PC-3 (cell line): ENCODE measurements around the gene PRR15L. TPM values are rescaled to one million over a fixed set of nuclear protein-coding genes. Genes with fewer than 3 reads are reported as not detected.
A peak's percentile ranks its signal among the peaks of the same experiment; 100 is the strongest.

Experiments used
- ATAC-seq: fragments of 200-7000 bp; cut with Tn5 transposase; 2 replicates; pipeline ENCODE4 v1.9.1; 2020; ENCODE audit warnings: mild to moderate bottlenecking, moderate library complexity
- BruUV-seq: library from RNA; stranded (reverse); fragments of 400-500 nt; replicated peaks from 2 replicates; lab custom pipeline; 2021; lab: Mats Ljungman, UMichigan
- CTCF ChIA-PET: fragments of 300-600 bp; sonication (Branson Sonifier 250); formaldehyde crosslinking; loops from one replicate; lab custom pipeline; 2022; ENCODE audit warnings: antibody characterized with exemption; lab: Charles Lee
- POLR2A ChIA-PET: fragments of 300-600 bp; sonication (Branson Sonifier 250); formaldehyde crosslinking; loops from one replicate; lab custom pipeline; 2022; ENCODE audit warnings: antibody characterized with exemption; ENCODE audit not compliant: unreplicated experiment; lab: Charles Lee
- DNase-seq: peaks from one replicate; pipeline ENCODE4 v3.0.0-alpha.2; 2015
- H2AFZ ChIP-seq: fragments of 300-600 bp; sonication (generic); 2 replicates; pipeline ENCODE4 v1.6.0; 2016; ENCODE audit warnings: antibody characterized with exemption, low read length
- H3F3A ChIP-seq: fragments of 300-600 bp; sonication (generic); one replicate; pipeline ENCODE4 v1.6.0; 2017; ENCODE audit warnings: antibody characterized with exemption, low read length, control low read depth, mild to moderate bottlenecking; ENCODE audit not compliant: unreplicated experiment
- H3K27ac ChIP-seq: fragments of 300-600 bp; sonication (generic); 2 replicates; pipeline ENCODE4 v1.5.1; 2016; ENCODE audit warnings: mild to moderate bottlenecking, low read length
- H3K27me3 ChIP-seq: fragments of 300-600 bp; sonication (generic); 2 replicates; pipeline ENCODE4 v1.6.1; 2016; ENCODE audit warnings: low read length, mixed read lengths
- H3K36me3 ChIP-seq: fragments of 300-600 bp; sonication (generic); 2 replicates; pipeline ENCODE4 v1.6.1; 2016; ENCODE audit warnings: low read depth, mixed run types, low read length, mixed read lengths
- H3K4me1 ChIP-seq: fragments of 300-600 bp; sonication (generic); 2 replicates; pipeline ENCODE4 v1.5.1; 2016; ENCODE audit warnings: low read length; ENCODE audit not compliant: insufficient read depth
- H3K4me2 ChIP-seq: fragments of 300-600 bp; sonication (generic); 2 replicates; pipeline ENCODE4 v1.6.0; 2016; ENCODE audit warnings: low read length
- H3K4me3 ChIP-seq: fragments of 300-600 bp; sonication (generic); 2 replicates; pipeline ENCODE4 v1.5.1; 2016; ENCODE audit warnings: mild to moderate bottlenecking, low read length, mixed read lengths
- H3K79me2 ChIP-seq: fragments of 300-600 bp; sonication (generic); 2 replicates; pipeline ENCODE4 v1.6.1; 2017; ENCODE audit warnings: low read length, mixed read lengths
- H3K9ac ChIP-seq: fragments of 300-600 bp; sonication (generic); 2 replicates; pipeline ENCODE4 v1.6.0; 2016; ENCODE audit warnings: mild to moderate bottlenecking, low read length
- H3K9me2 ChIP-seq: fragments of 300-600 bp; sonication (generic); replicated peaks from 2 replicates; pipeline ENCODE4 v1.6.1; 2016; ENCODE audit warnings: mixed run types, low read length, mixed read lengths
- H3K9me3 ChIP-seq: fragments of 300-600 bp; sonication (generic); 2 replicates; pipeline ENCODE4 v1.6.1; 2016; ENCODE audit warnings: low read length, mixed read lengths
- H4K20me1 ChIP-seq: fragments of 300-600 bp; sonication (generic); 2 replicates; pipeline ENCODE4 v1.6.1; 2016; ENCODE audit warnings: low read length, mixed read lengths
- EZH2 ChIP-seq: fragments of 300-600 bp; sonication (generic); IDR thresholded peaks from one replicate; pipeline ENCODE4 v1.6.1; 2017; ENCODE audit warnings: antibody characterized with exemption, mild to moderate bottlenecking, low read length; ENCODE audit not compliant: unreplicated experiment
- EZH2phosphoT487 ChIP-seq: fragments of 300-600 bp; sonication (generic); IDR thresholded peaks from 2 replicates; pipeline ENCODE4 v1.6.1; 2018; ENCODE audit warnings: mild to moderate bottlenecking, antibody characterized with exemption, low read length, borderline replicate concordance
- intact Hi-C: fragments of 100-400 bp; cut with micrococcal nuclease; formaldehyde crosslinking; loops from 2 replicates; pipeline ENCODE4 v1.9.0; 2023
- total RNA-seq: library from RNA; depleted of rRNA; stranded (reverse); fragments of >200 nt; gene quantifications from 2 replicates; pipeline ENCODE4 v1.2.3, GENCODE V29; 2014
- TF ChIP-seq, protein P1 (sequence below): fragments of 300-600 bp; sonication (generic); conservative IDR thresholded peaks from 2 replicates; pipeline ENCODE4 v1.5.1; 2017; ENCODE audit warnings: antibody characterized with exemption, low read depth, mild to moderate bottlenecking, low read length

The PRR15L gene
- total RNA-seq, 1 experiment from 2014 or later: 6.0 TPM

- DNase-seq: no peak
- Histone ChIP-seq H3K27ac (peak overlapping the region; percentile 97), H4K20me1 (no peaks in the 10 kb centered on the region), H3K4me1 (peaks cover 53% of the 10 kb centered on the region), H3K4me3 (no peak overlapping the region), H3K27me3 (no peaks in the 10 kb centered on the region), H3K36me3 (no peaks in the 10 kb centered on the region), H3K4me2 (no peak overlapping the region), H3F3A (no peaks in the 10 kb centered on the region), H3K9me3 (no peaks in the 10 kb centered on the region), H3K9me2 (no peaks in the 10 kb centered on the region), H3K9ac (no peak overlapping the region), H2AFZ (no peak overlapping the region), H3K79me2 (no peaks in the 10 kb centered on the region)
- no peak for TF ChIP-seq EZH2
- TF ChIP-seq, protein P1, sequence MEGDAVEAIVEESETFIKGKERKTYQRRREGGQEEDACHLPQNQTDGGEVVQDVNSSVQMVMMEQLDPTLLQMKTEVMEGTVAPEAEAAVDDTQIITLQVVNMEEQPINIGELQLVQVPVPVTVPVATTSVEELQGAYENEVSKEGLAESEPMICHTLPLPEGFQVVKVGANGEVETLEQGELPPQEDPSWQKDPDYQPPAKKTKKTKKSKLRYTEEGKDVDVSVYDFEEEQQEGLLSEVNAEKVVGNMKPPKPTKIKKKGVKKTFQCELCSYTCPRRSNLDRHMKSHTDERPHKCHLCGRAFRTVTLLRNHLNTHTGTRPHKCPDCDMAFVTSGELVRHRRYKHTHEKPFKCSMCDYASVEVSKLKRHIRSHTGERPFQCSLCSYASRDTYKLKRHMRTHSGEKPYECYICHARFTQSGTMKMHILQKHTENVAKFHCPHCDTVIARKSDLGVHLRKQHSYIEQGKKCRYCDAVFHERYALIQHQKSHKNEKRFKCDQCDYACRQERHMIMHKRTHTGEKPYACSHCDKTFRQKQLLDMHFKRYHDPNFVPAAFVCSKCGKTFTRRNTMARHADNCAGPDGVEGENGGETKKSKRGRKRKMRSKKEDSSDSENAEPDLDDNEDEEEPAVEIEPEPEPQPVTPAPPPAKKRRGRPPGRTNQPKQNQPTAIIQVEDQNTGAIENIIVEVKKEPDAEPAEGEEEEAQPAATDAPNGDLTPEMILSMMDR: no peak
- no peak for TF ChIP-seq EZH2phosphoT487
- ChIA-PET CTCF (interaction anchor here (0.6 kb wide), 1 partner anchor 18 kb away, joined by 9 read pairs; no protein-coding TSS in a partner anchor), POLR2A (interaction anchor here (0.7 kb wide), 1 partner anchor 60 kb away, joined by 20 read pairs; no protein-coding TSS in a partner anchor)
- intact Hi-C loops: no loop called here
- no TSS peak for BruUV-seq
- ATAC-seq: no peak
Measured at GRCh38 chr17:48001197-48001596, 43.5 kb upstream of the PRR15L start.

- Histone ChIP-seq H3K9ac (peak overlapping the region; percentile 13; the same call in 1 of the 2 replicates), H3K79me2 (no peaks in the 10 kb centered on the region), H3K27ac (peak overlapping the region; percentile 60), H2AFZ (no peak overlapping the region), H3F3A (no peaks in the 10 kb centered on the region), H3K27me3 (no peaks in the 10 kb centered on the region), H4K20me1 (no peaks in the 10 kb centered on the region), H3K4me1 (peaks cover 40% of the 10 kb centered on the region), H3K4me3 (no peak overlapping the region), H3K9me2 (no peaks in the 10 kb centered on the region), H3K4me2 (no peak overlapping the region; the same call in 1 of the 2 replicates), H3K36me3 (no peaks in the 10 kb centered on the region), H3K9me3 (no peaks in the 10 kb centered on the region)
- CTCF ChIA-PET: interaction anchor here (0.6 kb wide), 1 partner anchor 12 kb away, joined by 4 read pairs; no protein-coding TSS in a partner anchor
- no TSS peak for BruUV-seq
- intact Hi-C loops: no loop called here
- ATAC-seq (peak; percentile 39), DNase-seq (peak; percentile 75)
- TF ChIP-seq EZH2 (no peak), EZH2phosphoT487 (no peak)
- TF ChIP-seq, protein P1: peak; percentile 17; the same call in 1 of the 2 replicates
- POLR2A ChIA-PET: no interaction called here
Measured at GRCh38 chr17:47999582-47999981, 41.9 kb upstream of the PRR15L start.

DNA sequence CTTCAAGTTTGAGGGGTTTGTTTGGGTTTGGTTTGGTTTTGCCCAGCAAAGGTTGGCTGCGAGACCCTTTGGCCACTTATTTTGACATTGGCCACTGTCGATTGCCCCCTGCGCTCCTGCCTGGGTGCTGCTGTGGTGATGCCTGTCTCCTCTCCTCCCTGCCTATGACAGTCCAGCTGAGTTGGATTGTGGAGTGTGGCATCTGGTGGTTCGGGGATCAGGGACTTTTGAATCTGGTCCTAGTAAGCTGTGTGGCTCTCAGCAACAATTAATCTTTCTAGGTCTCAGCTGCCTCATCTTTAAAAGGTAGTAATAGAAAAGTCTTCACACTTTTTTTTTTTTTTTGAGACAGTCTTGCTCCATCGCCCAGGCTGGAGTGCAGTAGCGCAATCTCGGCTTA lies 40.4 kb upstream of the PRR15L start:
- no peaks in the 10 kb centered on the region for H3K9me3 ChIP-seq
- ChIA-PET CTCF (no interaction called here), POLR2A (interaction anchor here (0.6 kb wide), 1 partner anchor 28 kb away, joined by 5 read pairs; no protein-coding TSS in a partner anchor)
- intact Hi-C loops: no loop called here
- no peak overlapping the region for H2AFZ ChIP-seq
- no peaks in the 10 kb centered on the region for H3K36me3 ChIP-seq
- no peaks in the 10 kb centered on the region for H4K20me1 ChIP-seq
- no peaks in the 10 kb centered on the region for H3K27me3 ChIP-seq
- no peak overlapping the region for H3K9ac ChIP-seq
- TF ChIP-seq, protein P1: no peak
- TF ChIP-seq EZH2 (no peak), EZH2phosphoT487 (no peak)
- H3K79me2 ChIP-seq: no peaks in the 10 kb centered on the region
- peaks cover 29% of the 10 kb centered on the region for H3K4me1 ChIP-seq
- no peak overlapping the region for H3K4me3 ChIP-seq
- no peaks in the 10 kb centered on the region for H3F3A ChIP-seq
- H3K27ac ChIP-seq: no peak overlapping the region
- ATAC-seq (no peak), DNase-seq (no peak)
- BruUV-seq: no TSS peak
- no peaks in the 10 kb centered on the region for H3K9me2 ChIP-seq
- no peak overlapping the region for H3K4me2 ChIP-seq
